ENCODE results near the gene TRIM44. TPM values are rescaled to one million over a fixed set of nuclear protein-coding genes. Genes with fewer than 3 reads are reported as not detected.

Gene TRIM44
- total RNA-seq, 1 donor, result 42.1 TPM

DNA sequence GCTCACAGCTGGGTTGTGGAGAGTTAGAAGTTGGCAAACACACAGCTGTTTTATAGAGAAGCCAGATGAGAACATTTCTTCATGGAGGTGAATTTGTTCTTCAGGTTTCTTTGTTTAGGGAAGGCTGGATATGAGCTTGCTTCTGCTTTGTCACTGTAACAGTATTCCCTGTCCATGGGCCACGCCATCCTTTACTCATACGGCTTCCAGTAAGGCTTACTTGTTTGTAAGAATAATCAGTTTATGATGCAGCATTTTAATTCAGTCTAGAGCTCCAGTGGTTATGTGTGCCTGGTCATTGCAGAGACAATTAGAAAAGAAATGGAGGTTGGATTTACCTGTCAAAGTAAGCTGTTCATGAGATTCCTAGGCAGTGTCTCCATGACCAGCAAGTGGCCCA is 131.8 kb downstream of the TRIM44 start:
- TF ChIP-seq, protein P1, sequence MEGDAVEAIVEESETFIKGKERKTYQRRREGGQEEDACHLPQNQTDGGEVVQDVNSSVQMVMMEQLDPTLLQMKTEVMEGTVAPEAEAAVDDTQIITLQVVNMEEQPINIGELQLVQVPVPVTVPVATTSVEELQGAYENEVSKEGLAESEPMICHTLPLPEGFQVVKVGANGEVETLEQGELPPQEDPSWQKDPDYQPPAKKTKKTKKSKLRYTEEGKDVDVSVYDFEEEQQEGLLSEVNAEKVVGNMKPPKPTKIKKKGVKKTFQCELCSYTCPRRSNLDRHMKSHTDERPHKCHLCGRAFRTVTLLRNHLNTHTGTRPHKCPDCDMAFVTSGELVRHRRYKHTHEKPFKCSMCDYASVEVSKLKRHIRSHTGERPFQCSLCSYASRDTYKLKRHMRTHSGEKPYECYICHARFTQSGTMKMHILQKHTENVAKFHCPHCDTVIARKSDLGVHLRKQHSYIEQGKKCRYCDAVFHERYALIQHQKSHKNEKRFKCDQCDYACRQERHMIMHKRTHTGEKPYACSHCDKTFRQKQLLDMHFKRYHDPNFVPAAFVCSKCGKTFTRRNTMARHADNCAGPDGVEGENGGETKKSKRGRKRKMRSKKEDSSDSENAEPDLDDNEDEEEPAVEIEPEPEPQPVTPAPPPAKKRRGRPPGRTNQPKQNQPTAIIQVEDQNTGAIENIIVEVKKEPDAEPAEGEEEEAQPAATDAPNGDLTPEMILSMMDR (IDR thresholded peaks at IDR 0.05; ENCODE audit: insufficient read depth, low read length), result no peak
- no peak for DNase-seq (ENCODE audit: low read depth)
- no peak overlapping the region for H3K4me3 ChIP-seq (ENCODE audit: low read depth, low read length)

DNA sequence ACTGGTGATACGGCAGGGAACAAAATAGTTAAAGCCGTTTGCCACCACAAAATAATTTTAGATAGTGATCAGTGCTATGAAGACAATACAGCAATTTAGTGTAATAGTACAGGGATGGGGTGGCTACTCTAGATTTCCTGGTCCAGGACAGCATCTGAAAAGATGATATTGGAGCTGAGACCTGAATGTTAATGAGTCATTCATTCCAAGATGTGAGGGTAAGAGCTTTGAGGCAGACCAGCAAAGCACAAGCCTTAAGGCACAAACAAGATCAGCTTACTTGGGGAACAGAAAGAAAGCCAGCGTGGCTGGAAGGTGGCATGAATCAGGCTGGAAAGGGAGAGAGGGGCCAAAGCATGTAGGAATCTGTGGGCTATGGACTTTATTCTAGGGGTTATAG is 132.3 kb downstream of the TRIM44 start:
- H3K4me3 ChIP-seq (ENCODE audit: low read depth, low read length), result no peak overlapping the region
- TF ChIP-seq, protein P1 (IDR thresholded peaks at IDR 0.05; ENCODE audit: insufficient read depth, low read length), result no peak
- DNase-seq (ENCODE audit: low read depth), result peak; percentile 37

DNA sequence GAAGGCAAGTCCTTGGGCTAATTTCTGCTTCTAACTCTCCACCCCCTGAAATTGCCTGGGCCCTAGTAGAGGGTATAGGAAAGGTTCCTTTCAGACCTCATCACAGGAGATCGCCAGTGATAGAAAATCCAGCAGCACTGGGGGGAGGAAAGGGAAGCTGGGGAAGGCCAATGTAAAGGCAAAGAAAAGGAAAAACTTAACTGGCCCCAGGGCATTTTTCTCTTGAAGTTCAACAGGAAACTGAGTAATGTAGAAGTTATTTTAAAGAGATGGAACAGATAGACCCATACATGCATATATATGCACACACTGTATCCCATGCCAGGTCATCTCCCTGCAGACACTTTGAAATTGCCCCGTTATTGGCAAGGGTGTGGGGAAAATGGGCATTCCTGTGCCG is 134.0 kb downstream of the TRIM44 start:
- TF ChIP-seq, protein P1 (IDR thresholded peaks at IDR 0.05; ENCODE audit: insufficient read depth, low read length), result no peak
- peak; percentile 31 for DNase-seq (ENCODE audit: low read depth)
- H3K4me3 ChIP-seq (ENCODE audit: low read depth, low read length), result no peak overlapping the region

DNA sequence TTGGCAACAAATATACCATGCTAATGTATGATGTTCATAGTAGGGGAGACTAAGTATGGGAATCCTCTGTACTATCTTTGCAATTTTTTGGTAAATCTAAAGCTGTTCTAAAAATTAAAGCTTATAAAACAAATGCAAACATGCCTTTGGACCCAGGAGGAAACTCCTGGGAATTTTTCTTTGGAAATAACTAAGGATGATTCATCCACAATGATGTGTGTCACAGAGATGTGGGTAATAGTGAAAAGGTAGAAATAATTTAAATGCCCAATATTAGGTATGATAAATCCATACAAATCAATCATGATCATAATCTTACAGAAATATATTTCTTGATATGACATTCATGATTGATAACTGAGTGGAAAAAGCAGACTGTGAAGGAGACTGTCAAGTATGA is 135.8 kb downstream of the TRIM44 start:
- TF ChIP-seq, protein P1 (IDR thresholded peaks at IDR 0.05; ENCODE audit: insufficient read depth, low read length), result no peak
- peak; percentile 23 for DNase-seq (ENCODE audit: low read depth)
- no peak overlapping the region for H3K4me3 ChIP-seq (ENCODE audit: low read depth, low read length)

DNA sequence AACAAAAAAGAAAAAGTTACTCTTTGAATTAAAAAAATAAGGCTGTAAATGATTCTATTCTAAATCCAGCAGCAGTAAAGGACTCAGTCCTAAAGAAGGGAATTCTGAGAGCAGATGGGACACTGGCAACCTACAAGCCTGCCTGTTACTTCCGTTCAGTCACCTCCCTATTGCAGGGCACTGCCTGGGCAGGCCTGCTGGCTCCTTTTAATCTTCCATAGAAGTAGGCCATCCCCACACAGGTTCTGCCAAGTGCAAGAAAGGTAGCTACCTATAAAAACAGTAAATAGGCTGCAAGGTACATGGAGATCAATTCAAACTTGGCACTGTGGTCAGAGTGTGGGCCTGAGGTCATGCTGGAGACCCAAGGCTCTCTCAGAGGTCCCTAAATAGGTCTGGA is 136.4 kb downstream of the TRIM44 start:
- DNase-seq (ENCODE audit: low read depth), result no peak
- TF ChIP-seq, protein P1 (IDR thresholded peaks at IDR 0.05; ENCODE audit: insufficient read depth, low read length), result no peak
- no peak overlapping the region for H3K4me3 ChIP-seq (ENCODE audit: low read depth, low read length)

DNA sequence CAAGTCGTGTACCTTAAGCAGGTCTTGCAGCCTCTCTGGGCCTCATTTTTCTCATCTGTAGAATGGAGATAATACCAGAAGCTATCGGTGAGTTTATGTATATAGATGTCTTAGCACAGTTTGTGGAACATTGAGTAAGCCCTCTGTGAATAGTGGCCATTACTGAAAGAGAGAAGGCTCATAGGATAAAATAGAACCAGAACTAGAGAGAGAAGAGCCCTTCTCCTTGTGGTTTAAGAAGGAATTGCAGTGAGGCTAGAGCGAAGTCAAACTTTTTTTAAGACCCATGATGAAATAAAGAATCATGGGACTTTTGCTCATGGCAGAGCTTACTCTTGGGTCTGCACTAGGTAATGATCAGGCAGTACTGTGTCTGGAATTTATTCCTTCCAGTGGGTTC is 137.1 kb downstream of the TRIM44 start:
- no peak for DNase-seq (ENCODE audit: low read depth)
- H3K4me3 ChIP-seq (ENCODE audit: low read depth, low read length), result no peak overlapping the region
- TF ChIP-seq, protein P1 (IDR thresholded peaks at IDR 0.05; ENCODE audit: insufficient read depth, low read length), result peak; percentile 45

Data from fibroblast of the aortic adventitia (primary cell).